CD4-positive, alpha-beta T cell treated with Interferon alpha-2 for 1 hour (primary cell): ENCODE data around the gene ZNF773.
"Not testable (repeated sequence)": the region's sequence is repeated elsewhere in the genome, so short reads cannot be mapped to it uniquely, and the experiment has no call there.

Source experiments
- DNase-seq, 2 donors: peaks; one replicate each; pipeline ENCODE4 v3.0.0-alpha.2; 2020 to 2022

The ZNF773 gene

DNA sequence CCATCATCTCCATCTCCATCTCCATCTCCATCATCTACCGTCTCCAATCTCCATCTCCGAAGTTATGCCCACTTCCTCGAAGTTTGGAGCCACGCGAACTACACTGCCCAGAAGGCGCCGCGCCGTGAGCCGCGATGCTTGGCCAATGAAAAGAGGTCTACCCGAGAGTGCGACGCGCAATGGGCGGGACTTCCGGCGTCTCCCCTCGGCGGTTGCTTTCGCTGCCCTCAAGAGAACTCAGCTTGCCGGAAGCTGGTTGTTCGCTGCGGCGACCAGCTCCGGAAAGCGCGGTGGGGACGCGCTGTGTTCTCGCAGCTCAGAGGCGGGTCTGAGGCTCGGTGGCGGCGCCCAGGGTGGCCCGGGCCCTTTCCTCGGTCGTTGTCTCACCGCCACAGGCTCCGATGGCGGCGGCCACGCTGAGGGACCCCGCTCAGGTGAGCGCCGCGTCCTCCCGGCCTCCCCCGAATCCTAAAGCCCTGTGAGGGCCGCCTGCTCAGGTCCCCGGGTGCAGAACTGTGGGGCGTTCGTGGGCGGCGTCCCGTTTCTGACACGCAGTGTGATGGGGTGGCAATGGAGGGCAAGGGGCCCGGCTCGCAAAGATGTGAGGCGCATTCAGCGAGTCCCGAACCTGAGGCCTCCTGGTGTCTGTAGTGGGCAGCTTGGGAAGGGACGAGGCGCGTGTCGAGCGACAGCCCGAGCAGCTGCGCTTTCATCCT lies at the start of gene ZNF773:
Gene ZNF773, plus strand, starts transcription at position 259 of the 716 bp plus-strand sequence. Its CDS starts 143 bp downstream, at position 402.
- peak; percentile 96 to 97 for DNase-seq

DNA sequence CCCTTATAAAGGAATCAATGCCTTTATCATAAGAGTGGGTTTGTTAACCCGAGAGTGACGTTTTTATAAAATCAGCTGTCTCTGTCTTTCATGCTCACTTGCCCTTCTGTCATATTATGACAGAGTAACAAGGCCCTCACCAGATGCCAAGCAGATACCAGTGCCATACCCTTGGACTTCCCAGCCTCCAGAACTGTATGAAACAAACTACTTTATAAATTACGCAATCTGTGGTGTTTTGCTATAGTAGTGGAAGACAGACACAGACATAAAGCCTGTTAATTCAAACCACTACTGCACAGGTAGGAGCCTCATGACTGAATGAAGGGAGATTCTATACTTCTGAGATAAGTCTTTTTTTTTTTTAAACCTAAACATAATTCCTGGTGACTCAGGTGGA lies 47.4 kb upstream of the ZNF773 start:
- no peak for DNase-seq

DNA sequence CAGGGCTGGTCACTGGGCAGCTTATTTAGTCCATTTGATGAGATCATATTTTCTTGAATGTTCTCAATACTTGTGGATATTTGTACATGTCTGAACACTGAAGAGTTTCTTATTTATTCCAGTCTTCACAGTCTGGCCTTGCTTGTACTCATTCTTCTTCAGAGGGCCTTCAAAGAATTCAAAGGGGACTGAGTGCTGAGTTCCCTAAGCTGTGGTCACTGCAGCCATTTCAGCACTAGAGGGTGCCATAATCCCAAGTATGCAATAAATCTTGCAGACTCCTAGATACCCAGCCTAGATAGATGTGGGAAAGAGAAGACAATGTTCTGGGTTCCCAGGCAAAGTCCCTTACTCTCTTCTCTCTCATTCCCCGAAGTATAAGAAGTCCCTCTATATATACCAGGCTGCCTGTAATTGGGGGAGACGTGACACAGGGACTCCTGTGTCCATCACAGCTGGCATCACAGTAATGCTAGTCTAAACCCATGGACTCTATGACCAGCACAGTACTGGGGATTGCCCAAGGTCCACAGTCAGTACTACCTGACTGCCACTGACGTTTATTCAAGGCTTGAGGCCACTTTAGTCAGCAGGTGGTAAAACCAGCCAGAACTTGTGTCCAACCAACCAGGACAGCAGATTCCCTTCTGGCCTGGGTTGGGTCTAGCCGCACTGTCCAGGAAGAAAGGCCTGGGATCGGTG lies 33.9 kb upstream of the ZNF773 start:
- peak in 1 of 2 donors; percentile 59 for DNase-seq

DNA sequence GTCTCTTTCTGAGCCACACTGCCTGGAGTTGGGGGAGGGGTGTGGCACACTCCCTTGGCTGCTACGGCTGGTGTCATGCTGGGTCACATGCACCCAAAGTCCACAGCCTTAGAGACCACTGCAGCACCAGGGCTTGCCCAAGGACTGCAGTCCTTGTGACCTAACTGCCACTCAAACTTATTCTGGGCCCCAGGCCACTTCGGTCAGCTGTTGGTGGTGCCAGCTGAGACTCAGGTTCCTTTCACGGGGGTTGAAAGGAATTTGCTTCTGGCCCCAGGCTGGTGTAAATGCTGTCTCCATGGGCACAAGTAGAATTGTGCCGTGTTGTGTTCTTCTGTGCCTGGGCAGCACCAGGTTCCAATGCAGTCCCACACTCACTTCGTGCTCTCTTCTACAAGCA lies 33.2 kb upstream of the ZNF773 start:
- no peak for DNase-seq

DNA sequence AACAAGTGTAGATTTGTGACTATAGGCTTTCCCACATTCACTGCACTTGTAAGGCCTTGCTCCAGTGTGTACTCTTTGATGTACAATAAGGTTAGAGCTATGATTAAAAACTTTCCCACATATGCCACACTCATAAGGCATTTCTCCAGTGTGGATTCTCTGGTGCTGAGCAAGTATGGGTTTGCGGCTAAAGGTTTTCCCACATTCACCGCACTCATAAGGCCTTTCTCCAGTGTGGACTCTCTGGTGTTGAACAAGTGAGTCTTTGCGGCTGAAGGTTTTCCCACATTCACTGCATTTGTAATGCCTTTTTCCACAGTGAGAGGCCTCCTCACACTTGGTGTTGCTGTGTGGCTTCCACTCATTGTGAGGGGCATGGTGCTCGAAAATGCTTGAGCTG lies 26.1 kb upstream of the ZNF773 start:
- DNase-seq = no peak

DNA sequence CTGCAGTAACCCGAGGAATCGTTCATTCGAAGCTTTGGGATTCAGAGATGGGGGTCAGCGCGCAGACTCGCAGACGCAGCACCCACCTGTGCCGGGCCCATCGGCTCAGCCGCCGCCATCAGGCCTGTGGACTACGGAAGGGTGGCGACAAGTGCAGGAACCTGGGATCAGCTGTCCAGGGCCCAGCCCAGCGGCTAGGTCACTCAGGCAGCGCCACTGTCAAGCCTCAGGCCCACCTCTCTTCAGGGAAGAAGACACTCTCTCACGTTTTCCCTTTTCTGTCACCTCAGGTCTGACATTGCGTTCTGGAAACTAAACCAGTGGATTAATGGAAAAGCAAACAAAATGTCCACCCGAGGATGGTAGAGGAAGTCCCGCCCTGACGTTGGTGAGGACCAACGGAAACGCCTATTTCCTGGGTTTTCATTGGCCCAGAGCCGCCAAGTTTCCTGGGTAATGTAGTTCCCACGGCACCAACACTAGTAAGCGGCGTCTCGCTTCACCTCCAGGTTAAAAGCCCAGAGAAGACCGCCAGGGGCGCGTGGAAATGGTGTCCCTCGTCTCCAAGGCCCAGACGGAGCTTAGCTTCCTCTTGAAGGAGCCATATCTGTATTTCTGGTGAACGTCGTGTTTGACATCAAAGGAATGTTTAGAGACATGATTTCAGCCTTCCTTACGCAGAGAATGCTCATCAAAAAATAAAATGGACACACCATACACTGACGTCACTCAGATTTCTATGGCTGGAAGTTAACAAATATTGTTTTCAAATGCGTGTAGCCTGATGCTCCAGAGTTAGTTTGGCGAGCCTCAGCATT lies 22.3 kb upstream of the ZNF773 start, which contains the start of gene ZNF772:
Gene ZNF772, minus strand, starts transcription at position 376 of the 818 bp plus-strand sequence. Its CDS starts 257 bp downstream, at position 119.
- peak; percentile 92 to 93 for DNase-seq

DNA sequence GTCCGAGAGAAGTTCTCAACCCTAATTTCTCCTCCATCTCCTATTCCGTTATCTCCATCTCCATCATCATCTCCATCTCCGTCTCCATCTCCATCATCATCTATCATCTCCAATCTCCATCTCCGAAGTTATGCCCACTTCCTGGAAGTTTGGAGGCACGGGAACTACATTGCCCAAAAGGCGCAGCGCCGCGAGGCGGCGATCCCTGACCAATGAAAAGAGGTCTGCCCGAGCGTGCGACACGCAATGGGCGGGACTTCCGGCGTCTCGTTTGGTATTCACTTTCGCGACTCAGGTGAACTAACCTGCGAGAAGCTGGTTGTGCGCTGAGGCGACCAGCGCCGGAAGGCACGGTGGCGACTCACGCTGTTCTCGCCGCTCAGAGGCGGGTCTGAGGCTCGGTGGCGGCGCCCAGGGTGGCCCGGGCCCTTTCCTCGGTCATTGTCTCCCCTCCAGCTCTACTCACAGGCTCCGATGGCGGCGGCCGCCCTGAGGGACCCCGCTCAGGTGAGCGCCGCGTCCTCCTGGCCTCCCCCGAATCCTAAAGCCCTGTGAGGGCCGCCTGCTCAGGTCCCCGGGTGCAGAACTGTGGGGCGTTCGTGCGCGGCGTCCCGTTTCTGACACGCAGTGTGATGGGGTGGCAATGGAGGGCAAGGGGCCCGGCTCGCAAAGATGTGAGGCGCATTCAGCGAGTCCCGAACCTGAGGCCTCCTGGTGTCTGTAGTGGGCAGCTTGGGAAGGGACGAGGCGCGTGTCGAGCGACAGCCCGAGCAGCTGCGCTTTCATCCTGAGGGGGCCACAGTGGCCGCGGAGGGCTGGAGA lies 12.1 kb upstream of the ZNF773 start, which contains the start of gene ZNF419:
Gene ZNF419, plus strand, starts transcription at position 274 of the 822 bp plus-strand sequence. Its CDS starts 201 bp downstream, at position 475.
- DNase-seq = peak; percentile 93 to 96

DNA sequence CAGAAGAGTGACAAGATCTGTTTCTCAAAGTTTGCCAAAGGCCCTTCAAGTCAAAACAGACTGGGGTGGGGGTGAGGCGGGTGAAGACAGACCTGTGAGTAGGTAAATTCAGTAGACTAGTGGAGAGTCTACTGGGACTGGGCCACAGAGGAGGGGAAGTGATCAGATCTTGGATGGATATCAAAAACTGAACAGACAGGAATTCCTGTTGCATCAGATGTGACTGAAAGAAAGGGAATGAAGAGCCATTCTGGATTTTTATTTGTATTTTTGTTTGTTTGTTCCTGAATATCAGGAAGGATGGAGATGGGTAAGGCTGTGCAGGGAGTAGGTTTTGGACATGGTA lies 11.5 kb upstream of the ZNF773 start:
- not testable (repeated sequence) for DNase-seq

DNA sequence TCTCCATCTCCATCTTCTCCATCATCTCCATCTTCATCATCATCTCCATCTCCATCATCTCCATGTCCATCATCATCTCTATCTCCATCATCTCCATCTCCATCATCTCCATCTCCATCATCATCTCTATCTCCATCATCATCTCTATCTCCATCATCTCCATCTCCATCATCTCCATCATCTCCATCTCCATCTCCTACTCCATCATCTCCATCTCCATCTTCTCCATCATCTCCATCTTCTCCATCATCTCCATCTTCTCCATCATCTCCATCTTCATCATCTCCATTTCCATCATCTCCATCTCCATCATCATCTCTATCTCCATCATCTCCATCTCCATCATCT lies 432 bp upstream of the ZNF773 start:
- DNase-seq = not testable (repeated sequence)

DNA sequence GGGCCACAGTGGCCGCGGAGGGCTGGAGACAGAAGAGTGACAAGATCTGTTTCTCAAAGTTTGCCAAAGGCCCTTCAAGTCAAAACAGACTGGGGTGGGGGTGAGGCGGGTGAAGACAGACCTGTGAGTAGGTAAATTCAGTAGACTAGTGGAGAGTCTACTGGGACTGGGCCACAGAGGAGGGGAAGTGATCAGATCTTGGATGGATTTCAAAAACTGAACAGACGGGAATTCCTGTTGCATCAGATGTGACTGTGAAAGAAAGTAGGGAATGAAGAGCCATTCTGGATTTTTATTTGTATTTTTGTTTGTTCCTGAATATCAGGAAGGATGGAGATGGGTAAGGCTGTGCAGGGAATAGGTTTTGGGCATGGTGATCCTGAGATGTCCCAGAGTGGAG lies 662 bp downstream of the ZNF773 start:
- DNase-seq = not testable (repeated sequence)

DNA sequence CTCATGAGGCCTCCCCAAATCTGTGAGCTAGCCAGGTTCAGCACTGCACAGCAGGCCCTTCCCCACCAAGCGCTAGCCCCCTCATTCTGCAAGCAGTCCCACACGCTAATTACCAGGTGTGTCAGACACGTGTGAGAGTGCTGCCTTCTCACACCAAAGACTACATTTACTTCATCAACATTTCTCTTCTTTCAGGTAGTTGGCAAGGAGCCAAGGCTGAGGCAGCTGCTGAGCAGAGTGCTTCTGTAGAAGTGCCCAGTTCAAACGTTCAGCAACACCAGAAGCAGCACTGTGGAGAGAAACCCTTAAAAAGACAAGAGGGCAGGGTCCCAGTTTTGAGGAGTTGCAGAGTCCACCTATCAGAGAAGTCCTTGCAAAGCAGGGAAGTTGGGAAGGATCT lies 6.4 kb downstream of the ZNF773 start:
- no peak for DNase-seq

DNA sequence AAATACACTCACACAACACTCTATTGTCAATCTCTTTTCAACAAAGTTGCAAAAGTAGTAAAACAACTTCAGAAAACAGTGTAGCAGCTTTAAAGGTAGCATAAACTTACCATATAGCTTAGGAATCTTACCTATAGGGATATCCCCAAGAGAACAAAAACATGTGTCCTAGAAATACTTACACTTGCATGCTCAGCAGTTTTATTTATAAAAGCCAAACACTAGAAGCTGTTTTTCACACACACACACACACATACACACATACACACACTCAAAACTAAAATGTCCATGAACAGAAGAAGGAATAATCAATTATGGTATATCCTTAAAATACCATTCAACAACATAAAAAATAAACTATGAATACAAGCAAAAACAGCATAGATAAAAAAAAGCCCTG lies 11.7 kb downstream of the ZNF773 start:
- DNase-seq = no peak

DNA sequence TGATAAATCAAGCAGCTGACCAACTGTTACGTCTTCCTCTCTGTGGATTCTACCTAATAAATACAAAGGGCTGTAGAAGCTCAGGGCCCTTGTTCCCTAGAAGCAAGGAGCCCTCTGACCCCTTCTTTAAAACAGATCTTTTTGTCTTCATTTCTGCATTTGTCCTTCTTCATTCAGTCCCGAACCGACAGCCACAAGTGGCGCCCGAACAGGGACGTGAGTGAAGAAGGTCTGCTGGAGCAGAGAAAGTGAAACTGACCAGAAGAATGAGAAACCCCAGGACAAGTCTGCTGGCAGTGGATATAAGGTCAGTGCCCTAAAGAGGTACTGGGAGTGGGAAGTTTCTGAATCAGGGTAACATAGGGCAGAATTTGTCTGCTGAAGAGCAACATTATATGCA lies 13.1 kb downstream of the ZNF773 start:
- peak in 1 of 2 donors; percentile 10 for DNase-seq

DNA sequence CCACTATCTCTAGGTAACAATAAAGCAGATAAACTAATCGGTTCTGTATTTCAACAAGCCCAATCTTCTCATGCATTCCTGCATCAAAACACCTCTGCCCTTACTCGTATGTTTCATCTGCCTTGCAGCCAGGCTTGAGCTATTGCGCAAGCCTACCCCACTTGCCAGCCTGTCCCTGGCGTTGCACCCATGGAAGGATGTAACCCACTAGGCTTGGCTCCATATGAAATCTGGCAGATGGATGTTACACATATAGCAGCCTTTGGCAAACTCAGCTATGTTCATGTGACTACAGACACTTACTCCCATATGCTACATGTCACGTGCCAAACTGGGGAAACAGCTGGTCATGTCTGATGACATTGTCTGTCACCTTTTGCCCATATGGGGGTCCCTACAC lies 15.5 kb downstream of the ZNF773 start:
- DNase-seq = no peak

DNA sequence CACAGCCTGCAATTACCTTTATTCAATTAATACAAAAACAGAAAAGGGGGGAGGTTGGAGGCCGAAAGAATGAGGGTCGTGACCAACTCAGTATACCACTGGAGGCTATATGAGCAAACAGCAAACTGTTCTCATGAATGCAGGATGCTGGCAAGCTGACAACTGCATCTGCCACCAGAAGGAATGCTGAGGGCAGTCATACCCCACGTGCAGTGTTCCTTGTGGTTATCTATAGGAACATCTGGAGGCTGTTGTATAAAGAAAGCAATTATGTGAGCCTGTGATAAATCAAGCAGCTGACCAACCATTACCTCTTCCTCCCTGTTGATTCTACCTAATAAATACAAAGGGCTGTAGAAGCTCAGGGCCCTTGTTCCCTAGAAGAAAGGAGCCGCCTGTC lies 18.3 kb downstream of the ZNF773 start:
- DNase-seq = not testable (repeated sequence)

DNA sequence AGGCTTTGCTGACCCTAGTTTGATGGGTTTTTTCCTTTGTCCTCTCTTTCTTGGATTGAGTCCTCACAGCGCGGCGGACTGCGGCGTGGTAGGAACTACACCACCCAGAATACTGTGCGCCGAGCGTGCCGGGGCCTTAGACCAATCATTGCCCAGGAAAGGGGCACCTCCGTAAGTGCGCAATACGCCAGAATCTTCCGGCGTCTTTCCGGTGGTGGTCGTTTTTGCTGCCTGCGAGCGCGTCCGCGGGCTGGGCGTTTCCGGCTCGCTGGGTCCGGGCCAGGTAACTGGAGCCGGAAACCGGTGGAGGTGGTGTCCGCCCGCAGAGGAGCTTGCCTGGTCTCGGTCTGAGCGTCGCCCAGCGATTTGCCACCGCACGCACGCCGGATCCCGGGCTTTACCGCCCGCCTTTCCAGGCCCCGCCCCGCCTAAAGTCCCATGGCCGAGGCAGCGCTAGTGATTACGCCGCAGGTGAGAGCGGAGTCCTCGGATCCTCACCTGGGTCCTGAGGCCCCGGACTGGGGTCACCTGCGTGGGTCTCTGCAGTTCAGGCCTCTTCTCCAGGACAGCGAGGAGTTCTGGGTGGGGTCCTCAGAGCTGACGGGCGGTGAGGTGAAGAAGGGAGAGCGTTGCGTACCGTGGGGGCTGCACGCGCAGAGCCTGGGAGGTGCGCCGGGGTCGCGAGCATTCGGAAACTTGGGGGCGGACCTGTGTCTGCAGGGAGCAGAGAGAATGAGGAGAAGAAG lies 27.6 kb downstream of the ZNF773 start, which contains the start of gene ZNF549:
Gene ZNF549, plus strand, starts transcription at position 221 of the 746 bp plus-strand sequence. Its CDS starts 218 bp downstream, at position 439.
- peak; percentile 88 to 93 for DNase-seq

DNA sequence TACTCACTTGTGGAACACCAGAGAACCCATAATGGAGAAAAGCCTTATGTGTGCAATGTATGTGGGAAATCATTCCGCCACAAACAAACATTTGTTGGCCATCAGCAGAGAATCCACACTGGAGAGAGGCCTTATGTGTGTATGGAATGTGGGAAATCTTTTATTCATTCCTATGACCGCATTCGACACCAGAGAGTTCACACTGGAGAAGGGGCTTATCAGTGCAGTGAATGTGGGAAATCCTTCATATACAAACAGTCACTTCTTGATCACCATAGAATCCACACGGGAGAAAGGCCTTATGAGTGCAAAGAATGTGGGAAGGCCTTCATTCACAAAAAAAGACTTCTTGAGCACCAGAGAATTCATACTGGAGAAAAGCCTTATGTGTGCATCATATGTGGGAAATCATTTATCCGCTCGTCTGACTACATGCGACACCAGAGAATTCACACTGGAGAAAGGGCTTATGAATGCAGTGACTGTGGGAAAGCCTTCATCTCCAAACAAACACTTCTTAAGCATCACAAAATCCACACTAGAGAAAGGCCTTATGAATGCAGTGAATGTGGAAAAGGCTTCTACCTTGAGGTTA lies 38.3 kb downstream of the ZNF773 start:
- no peak for DNase-seq

DNA sequence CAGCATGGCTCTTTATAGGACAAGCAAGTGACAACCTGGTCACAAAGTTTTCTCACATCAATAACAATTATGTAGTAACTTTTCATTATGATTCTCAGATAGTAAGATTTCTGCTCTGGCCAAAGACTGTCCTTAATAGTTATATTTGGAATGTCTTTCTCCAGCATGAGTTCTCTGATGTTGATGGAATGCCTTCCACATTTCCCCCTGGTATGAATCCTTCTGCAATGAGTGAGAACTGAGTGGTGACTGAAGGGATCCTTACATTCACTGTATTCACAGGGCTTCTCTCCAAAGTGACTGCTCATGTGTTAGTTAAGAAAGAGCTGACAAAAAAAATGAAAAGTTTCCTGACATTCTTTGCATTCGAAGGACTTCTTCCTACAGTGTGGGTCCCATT lies 46.8 kb downstream of the ZNF773 start:
- DNase-seq = no peak

DNA sequence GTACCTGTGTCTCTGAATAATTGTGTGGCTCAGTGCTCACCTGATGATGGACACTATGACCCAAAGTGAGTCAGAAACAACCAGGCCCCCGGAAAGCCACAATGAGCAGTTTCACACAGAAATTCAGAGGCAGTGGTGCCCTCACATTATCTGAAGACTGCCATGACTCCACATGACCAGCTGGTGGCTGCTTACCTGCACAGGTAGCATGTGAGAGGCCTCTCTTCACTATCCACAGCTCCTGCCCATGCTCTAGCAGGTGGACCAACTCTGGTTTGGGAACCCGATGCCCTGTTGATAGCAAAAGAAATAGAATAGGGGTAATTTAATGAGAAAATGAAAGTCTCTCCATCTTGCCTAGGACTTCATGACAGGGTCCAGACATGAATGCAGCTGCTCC lies 52.7 kb downstream of the ZNF773 start:
- no peak for DNase-seq

DNA sequence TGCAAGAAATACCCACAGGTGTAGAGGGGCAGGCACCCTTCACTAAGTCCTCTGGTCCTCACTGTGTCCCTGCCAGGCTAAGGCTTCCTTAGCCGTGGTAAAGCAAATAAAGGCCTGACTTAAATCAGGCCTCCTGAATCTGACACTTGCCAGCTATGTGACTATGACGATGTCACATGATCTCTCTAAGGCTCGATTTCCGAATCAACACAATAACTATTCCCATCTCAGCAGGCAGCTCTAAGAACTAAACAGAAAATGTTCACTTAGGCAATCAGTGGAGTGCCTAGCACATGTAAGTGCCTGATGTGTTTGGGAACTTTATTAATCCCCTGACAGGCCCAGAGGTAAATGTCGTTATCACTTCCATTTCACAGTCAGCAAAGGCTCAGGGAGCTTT lies 57.9 kb downstream of the ZNF773 start:
- DNase-seq = no peak
